HL-60/S4 treated with retinoic acid at 250 ng/mL for 4 days and 3 days (cell line): ENCODE measurements around the gene PRSS38.

Source experiments
- in situ Hi-C: fragments of 300-500 bp; cut with MboI; formaldehyde crosslinking; loops from 2 replicates; pipeline ENCODE4 v1.7.0; 2022; ENCODE audit warnings: low sequenced_read_pairs

The PRSS38 gene

GRCh38 chr1:227883641-227884301 is 68.3 kb downstream of the PRSS38 start:
- in situ Hi-C loops: no loop called here

GRCh38 chr1:227884370-227885134 is 69.1 kb downstream of the PRSS38 start:
- in situ Hi-C loops: no loop called here

GRCh38 chr1:227885135-227885647 is 69.7 kb downstream of the PRSS38 start:
- in situ Hi-C loops: no loop called here

- in situ Hi-C loops: no loop called here
Observed at GRCh38 chr1:227885648-227886502, 70.4 kb downstream of the PRSS38 start.

- in situ Hi-C loops: no loop called here
Observed at GRCh38 chr1:227886503-227886961, 71.1 kb downstream of the PRSS38 start.

GRCh38 chr1:227886993-227887696 is 71.7 kb downstream of the PRSS38 start:
- in situ Hi-C loops: no loop called here

- in situ Hi-C loops: no loop called here
Observed at GRCh38 chr1:227887697-227888403, 72.4 kb downstream of the PRSS38 start.

GRCh38 chr1:227888404-227889046 is 73.0 kb downstream of the PRSS38 start:
- in situ Hi-C loops: no loop called here

GRCh38 chr1:227889047-227889862 is 73.8 kb downstream of the PRSS38 start:
- in situ Hi-C loops: no loop called here

GRCh38 chr1:227889863-227890405 is 74.5 kb downstream of the PRSS38 start:
- in situ Hi-C loops: no loop called here

- in situ Hi-C loops: no loop called here
Observed at GRCh38 chr1:227890451-227891222, 75.2 kb downstream of the PRSS38 start.

GRCh38 chr1:227891223-227891954 is 75.9 kb downstream of the PRSS38 start:
- in situ Hi-C loops: no loop called here

- in situ Hi-C loops: no loop called here
Observed at GRCh38 chr1:227891955-227892488, 76.5 kb downstream of the PRSS38 start.

- in situ Hi-C loops: no loop called here
Observed at GRCh38 chr1:227892489-227893299, 77.2 kb downstream of the PRSS38 start.

GRCh38 chr1:227893300-227893948 is 77.9 kb downstream of the PRSS38 start:
- in situ Hi-C loops: no loop called here
